Posterior cingulate gyrus (tissue), 11 donors: ENCODE measurements around the gene RNF166.

Source experiments
- DNase-seq, 10 donors: peaks; one replicate each; pipeline versions ENCODE4 v3.0.0 to v3.0.0-alpha.2; 2020 to 2021; ENCODE audit warnings: mixed read lengths in 3 of 10
- intact Hi-C: fragments of 100-400 bp; cut with DNase I; formaldehyde crosslinking; loops from one replicate; pipeline ENCODE4 v1.15.1; 2023

The RNF166 gene

GRCh38 chr16:88713054-88713453, 6.8 kb upstream of the RNF166 start:
- no peak for DNase-seq
- intact Hi-C loops, result no loop called here

GRCh38 chr16:88712362-88712979, 6.3 kb upstream of the RNF166 start:
- intact Hi-C loops, result no loop called here
- DNase-seq, result no peak

- intact Hi-C loops, result no loop called here
- no peak for DNase-seq
Observed at GRCh38 chr16:88711750-88712340, 5.6 kb upstream of the RNF166 start.

- no peak for DNase-seq
- intact Hi-C loops, result no loop called here
Observed at GRCh38 chr16:88710556-88710955, 4.3 kb upstream of the RNF166 start.

- DNase-seq, result no peak
- intact Hi-C loops, result loop anchor here (2.0 kb wide), 1 partner anchor 510 kb away; the partner anchor contains the start of gene ZNF778
Observed at GRCh38 chr16:88706965-88707826, 988 bp upstream of the RNF166 start.

- DNase-seq, result no peak
- intact Hi-C loops, result loop anchor here (2.0 kb wide), 1 partner anchor 511 kb away; the partner anchor contains the start of gene ZNF778
Observed at GRCh38 chr16:88705801-88706228, 393 bp downstream of the RNF166 start.

- intact Hi-C loops, result no loop called here
- DNase-seq, result no peak
Observed at GRCh38 chr16:88705076-88705684, 1.0 kb downstream of the RNF166 start.

- intact Hi-C loops, result no loop called here
Observed at GRCh38 chr16:88703486-88704309, 2.5 kb downstream of the RNF166 start.

GRCh38 chr16:88702371-88703210, 3.6 kb downstream of the RNF166 start:
- intact Hi-C loops, result no loop called here
- DNase-seq, result no peak

More at GRCh38 chr16:88703486-88704309, 2.5 kb downstream of the RNF166 start:
- DNase-seq, result peak in 5 of 10 donors; percentile 39 to 92 (median 57)

GRCh38 chr16:88701581-88702370, 4.4 kb downstream of the RNF166 start:
- intact Hi-C loops, result no loop called here
- no peak for DNase-seq

- peak in 8 of 10 donors; percentile 27 to 93 (median 55) for DNase-seq
Observed at GRCh38 chr16:88700636-88701482, 5.3 kb downstream of the RNF166 start.

GRCh38 chr16:88700322-88700635, 5.9 kb downstream of the RNF166 start:
- DNase-seq, result no peak
- intact Hi-C loops, result no loop called here

More at GRCh38 chr16:88700636-88701482, 5.3 kb downstream of the RNF166 start:
- intact Hi-C loops, result no loop called here

GRCh38 chr16:88699180-88699579, 7.0 kb downstream of the RNF166 start:
- intact Hi-C loops, result no loop called here
- DNase-seq, result no peak

- no peak for DNase-seq
- intact Hi-C loops, result no loop called here
Observed at GRCh38 chr16:88698646-88699045, 7.6 kb downstream of the RNF166 start.

GRCh38 chr16:88697831-88698615, 8.2 kb downstream of the RNF166 start:
- intact Hi-C loops, result no loop called here
- DNase-seq, result no peak

- no peak for DNase-seq
- intact Hi-C loops, result no loop called here
Observed at GRCh38 chr16:88697116-88697830, 8.9 kb downstream of the RNF166 start.
